Measurements from ENCODE around the gene RETREG1.

Gene RETREG1

DNA sequence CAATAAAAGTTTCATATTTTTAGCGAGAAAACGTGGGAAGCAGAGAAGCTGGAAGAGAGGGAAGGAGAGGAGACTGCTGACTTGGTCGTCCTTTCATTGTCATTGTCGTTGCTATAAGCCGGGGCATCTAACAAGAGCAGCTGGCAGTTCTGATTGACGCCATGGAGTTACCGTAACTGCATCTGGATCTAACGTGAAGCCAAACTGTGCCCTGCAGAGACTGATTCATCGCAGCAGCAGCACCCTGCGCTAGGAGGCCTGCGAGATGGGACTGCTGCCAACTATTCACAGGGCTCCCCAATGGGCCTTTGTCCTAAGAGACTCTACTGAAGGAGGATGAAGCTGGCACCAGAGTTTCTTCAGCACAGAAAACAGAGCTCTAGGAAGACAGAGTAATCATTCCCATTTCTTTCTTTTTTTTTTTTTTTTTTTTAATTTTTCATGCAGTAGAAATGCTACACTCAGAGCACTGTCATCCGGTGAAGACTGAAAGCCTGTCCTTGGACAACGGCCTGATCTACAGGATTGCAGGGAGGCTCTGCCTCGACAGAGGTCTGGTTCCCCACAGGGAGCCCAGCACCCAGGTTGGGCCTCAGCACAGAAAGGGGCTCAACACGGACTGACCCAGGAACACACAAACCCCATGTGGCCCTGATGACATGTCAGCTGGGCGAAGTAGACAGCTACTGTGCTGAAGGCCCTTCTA, 47.8 kb downstream of the RETREG1 start:
- H3F3A ChIP-seq (ENCODE audit: insufficient read depth, low read length): no peaks in the 10 kb centered on the region
- H3K9me3 ChIP-seq (ENCODE audit: low read length): no peaks in the 10 kb centered on the region
- no peaks in the 10 kb centered on the region for H4K20me1 ChIP-seq (ENCODE audit: insufficient read depth, low read length)
- no peaks in the 10 kb centered on the region for H3K9me2 ChIP-seq (ENCODE audit: low read depth, low read length)
- no peak overlapping the region for H3K27ac ChIP-seq (ENCODE audit: low read depth, low read length, poor library complexity, severe bottlenecking)
- TF ChIP-seq EZH2 (IDR thresholded peaks at IDR 0.05; ENCODE audit: borderline replicate concordance, low read length): no peak
- TF ChIP-seq, protein P1, sequence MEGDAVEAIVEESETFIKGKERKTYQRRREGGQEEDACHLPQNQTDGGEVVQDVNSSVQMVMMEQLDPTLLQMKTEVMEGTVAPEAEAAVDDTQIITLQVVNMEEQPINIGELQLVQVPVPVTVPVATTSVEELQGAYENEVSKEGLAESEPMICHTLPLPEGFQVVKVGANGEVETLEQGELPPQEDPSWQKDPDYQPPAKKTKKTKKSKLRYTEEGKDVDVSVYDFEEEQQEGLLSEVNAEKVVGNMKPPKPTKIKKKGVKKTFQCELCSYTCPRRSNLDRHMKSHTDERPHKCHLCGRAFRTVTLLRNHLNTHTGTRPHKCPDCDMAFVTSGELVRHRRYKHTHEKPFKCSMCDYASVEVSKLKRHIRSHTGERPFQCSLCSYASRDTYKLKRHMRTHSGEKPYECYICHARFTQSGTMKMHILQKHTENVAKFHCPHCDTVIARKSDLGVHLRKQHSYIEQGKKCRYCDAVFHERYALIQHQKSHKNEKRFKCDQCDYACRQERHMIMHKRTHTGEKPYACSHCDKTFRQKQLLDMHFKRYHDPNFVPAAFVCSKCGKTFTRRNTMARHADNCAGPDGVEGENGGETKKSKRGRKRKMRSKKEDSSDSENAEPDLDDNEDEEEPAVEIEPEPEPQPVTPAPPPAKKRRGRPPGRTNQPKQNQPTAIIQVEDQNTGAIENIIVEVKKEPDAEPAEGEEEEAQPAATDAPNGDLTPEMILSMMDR (IDR thresholded peaks at IDR 0.05; ENCODE audit: low read length): no peak
- H3K27me3 ChIP-seq (ENCODE audit: insufficient read depth, low read length): no peaks in the 10 kb centered on the region; the same call in 1 of the 2 replicates
- H3K4me1 ChIP-seq (ENCODE audit: insufficient read depth, low read length, severe bottlenecking): no peaks in the 10 kb centered on the region
- no peaks in the 10 kb centered on the region for H3K79me2 ChIP-seq (ENCODE audit: insufficient read depth, low read length)
- H2AFZ ChIP-seq (ENCODE audit: low read length): no peak overlapping the region
- H3K9ac ChIP-seq (ENCODE audit: low read length): no peak overlapping the region
- H3K4me3 ChIP-seq (ENCODE audit: low read depth, low read length, poor library complexity, severe bottlenecking): no peak overlapping the region
- no peak overlapping the region for H3K4me2 ChIP-seq (ENCODE audit: low read length)
- no peaks in the 10 kb centered on the region for H3K36me3 ChIP-seq (ENCODE audit: insufficient read depth, low read length)

DNA sequence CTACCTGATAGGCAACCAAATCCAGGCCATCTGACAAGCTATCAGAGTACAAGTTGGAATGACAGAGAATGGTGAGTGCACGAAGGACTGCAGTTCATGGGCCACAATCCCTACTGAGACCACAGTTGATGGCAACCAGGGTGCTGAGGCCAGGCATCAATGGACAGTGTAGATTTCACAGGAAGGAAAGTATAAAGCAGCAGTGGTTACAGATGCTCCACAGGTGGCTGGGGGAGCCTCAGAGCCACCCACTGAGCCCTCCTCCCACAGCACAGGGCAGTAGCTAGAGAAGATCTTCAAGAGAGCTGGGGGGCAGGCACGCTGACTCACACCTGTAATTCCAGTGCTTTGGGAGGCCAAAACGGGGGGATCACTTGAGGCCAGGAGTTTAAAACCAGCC, 49.4 kb downstream of the RETREG1 start:
- H3K27me3 ChIP-seq (ENCODE audit: insufficient read depth, low read length): no peaks in the 10 kb centered on the region; the same call in 1 of the 2 replicates
- TF ChIP-seq, protein P1 (IDR thresholded peaks at IDR 0.05; ENCODE audit: low read length): no peak
- no peak for TF ChIP-seq EZH2 (IDR thresholded peaks at IDR 0.05; ENCODE audit: borderline replicate concordance, low read length)
- no peak overlapping the region for H3K9ac ChIP-seq (ENCODE audit: low read length)
- H3F3A ChIP-seq (ENCODE audit: insufficient read depth, low read length): no peaks in the 10 kb centered on the region
- H3K4me3 ChIP-seq (ENCODE audit: low read depth, low read length, poor library complexity, severe bottlenecking): no peak overlapping the region
- H3K79me2 ChIP-seq (ENCODE audit: insufficient read depth, low read length): no peaks in the 10 kb centered on the region
- H3K9me3 ChIP-seq (ENCODE audit: low read length): no peaks in the 10 kb centered on the region
- no peaks in the 10 kb centered on the region for H4K20me1 ChIP-seq (ENCODE audit: insufficient read depth, low read length)
- H3K4me1 ChIP-seq (ENCODE audit: insufficient read depth, low read length, severe bottlenecking): no peaks in the 10 kb centered on the region
- no peaks in the 10 kb centered on the region for H3K36me3 ChIP-seq (ENCODE audit: insufficient read depth, low read length)
- no peak overlapping the region for H2AFZ ChIP-seq (ENCODE audit: low read length)
- no peak overlapping the region for H3K27ac ChIP-seq (ENCODE audit: low read depth, low read length, poor library complexity, severe bottlenecking)
- H3K4me2 ChIP-seq (ENCODE audit: low read length): no peak overlapping the region
- H3K9me2 ChIP-seq (ENCODE audit: low read depth, low read length): no peaks in the 10 kb centered on the region

DNA sequence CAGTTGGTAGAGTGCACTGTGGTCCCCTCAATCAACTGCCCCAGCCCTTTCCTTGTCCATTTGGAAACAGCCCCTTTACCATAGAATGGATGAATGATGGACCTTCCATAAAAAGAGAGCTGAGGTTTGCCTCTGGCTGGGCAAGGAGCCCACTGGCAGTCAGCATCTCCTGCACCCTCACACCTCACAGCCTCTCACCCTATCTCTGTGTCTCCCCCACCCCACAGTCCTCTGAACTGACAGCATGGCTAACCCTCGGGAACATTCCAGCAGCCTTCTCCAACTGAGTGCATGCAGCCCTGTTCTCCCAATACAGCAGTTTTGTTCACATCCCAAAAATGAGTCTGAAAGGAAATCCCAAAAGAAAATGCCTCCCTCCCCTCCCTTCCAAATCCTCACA, 51.7 kb downstream of the RETREG1 start:
- Histone ChIP-seq H3F3A (ENCODE audit: insufficient read depth, low read length) (no peaks in the 10 kb centered on the region), H3K9me2 (ENCODE audit: low read depth, low read length) (no peaks in the 10 kb centered on the region), H3K4me2 (ENCODE audit: low read length) (no peak overlapping the region), H3K27ac (ENCODE audit: low read depth, low read length, poor library complexity, severe bottlenecking) (no peak overlapping the region), H3K36me3 (ENCODE audit: insufficient read depth, low read length) (no peaks in the 10 kb centered on the region), H3K9ac (ENCODE audit: low read length) (no peak overlapping the region), H2AFZ (ENCODE audit: low read length) (no peak overlapping the region), H3K27me3 (ENCODE audit: insufficient read depth, low read length) (no peaks in the 10 kb centered on the region; the same call in 1 of the 2 replicates), H3K9me3 (ENCODE audit: low read length) (no peaks in the 10 kb centered on the region), H4K20me1 (ENCODE audit: insufficient read depth, low read length) (no peaks in the 10 kb centered on the region), H3K79me2 (ENCODE audit: insufficient read depth, low read length) (no peaks in the 10 kb centered on the region), H3K4me1 (ENCODE audit: insufficient read depth, low read length, severe bottlenecking) (no peaks in the 10 kb centered on the region), H3K4me3 (ENCODE audit: low read depth, low read length, poor library complexity, severe bottlenecking) (no peak overlapping the region)
- no peak for TF ChIP-seq EZH2 (IDR thresholded peaks at IDR 0.05; ENCODE audit: borderline replicate concordance, low read length)
- TF ChIP-seq, protein P1 (IDR thresholded peaks at IDR 0.05; ENCODE audit: low read length): no peak
